ENCODE measurements around the gene CPS1. TPM values are rescaled to one million over a fixed set of nuclear protein-coding genes. Genes with fewer than 3 reads are reported as not detected.
A peak's percentile ranks its signal among the peaks of the same experiment; 100 is the strongest.

The CPS1 gene
- total and polyA plus RNA-seq, 2 experiments from 2014 or later = 5.5 to 11.0 TPM

DNA sequence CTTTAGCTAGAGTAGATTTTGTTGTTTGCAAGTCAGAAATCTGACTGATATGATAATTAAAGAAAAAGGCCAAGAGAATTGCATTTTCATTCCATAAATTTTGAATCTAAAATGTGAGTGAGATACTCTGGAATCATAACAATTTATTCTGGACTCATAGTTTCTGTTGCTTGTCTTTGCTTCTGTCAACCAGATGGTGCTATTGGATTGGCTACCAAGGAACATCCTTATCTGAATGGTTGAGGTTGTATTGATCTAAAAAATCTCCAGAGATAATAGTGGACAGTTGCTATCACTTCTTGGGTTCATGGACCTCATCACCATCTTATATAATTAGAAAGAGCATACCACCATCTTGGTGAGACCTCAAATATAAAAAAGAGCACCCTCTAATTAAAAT, 34.0 kb upstream of the CPS1 start:
- H3K4me3 Mint-ChIP-seq = no peak overlapping the region
- ATAC-seq = no peak
- no peak overlapping the region for H3K4me2 ChIP-seq
- H3F3A ChIP-seq (replicated peaks; ENCODE audit: low read depth) = no peaks in the 10 kb centered on the region
- 0 out of 2 replicates have a peak, but pooled peaks cover 3% of the 10 kb centered on the region for H3K4me1 ChIP-seq (ENCODE audit: insufficient read depth)
- peaks cover 3% of the 10 kb centered on the region for H3K27me3 Mint-ChIP-seq (ENCODE audit: insufficient read depth, low read depth, poor library complexity)
- H3K36me3 Mint-ChIP-seq (ENCODE audit: low read depth) = no peaks in the 10 kb centered on the region
- no peaks in the 10 kb centered on the region for H3K9me3 Mint-ChIP-seq
- H3K27me3 ChIP-seq (ENCODE audit: insufficient read depth) = no peaks in the 10 kb centered on the region
- DNase-seq (ENCODE audit: low spot score) = no peak
- peaks cover 8% of the 10 kb centered on the region; the same call in 2 of the 3 replicates for H3K4me1 Mint-ChIP-seq
- H4K20me1 ChIP-seq (replicated peaks; ENCODE audit: insufficient read depth) = no peaks in the 10 kb centered on the region
- H3K4me3 ChIP-seq = no peak overlapping the region
- H2AFZ ChIP-seq = no peak overlapping the region
- no peaks in the 10 kb centered on the region for H3K79me2 ChIP-seq (replicated peaks; ENCODE audit: insufficient read depth)
- no peaks in the 10 kb centered on the region for H3K9me2 ChIP-seq (ENCODE audit: insufficient read depth)
- TF ChIP-seq, protein P1, sequence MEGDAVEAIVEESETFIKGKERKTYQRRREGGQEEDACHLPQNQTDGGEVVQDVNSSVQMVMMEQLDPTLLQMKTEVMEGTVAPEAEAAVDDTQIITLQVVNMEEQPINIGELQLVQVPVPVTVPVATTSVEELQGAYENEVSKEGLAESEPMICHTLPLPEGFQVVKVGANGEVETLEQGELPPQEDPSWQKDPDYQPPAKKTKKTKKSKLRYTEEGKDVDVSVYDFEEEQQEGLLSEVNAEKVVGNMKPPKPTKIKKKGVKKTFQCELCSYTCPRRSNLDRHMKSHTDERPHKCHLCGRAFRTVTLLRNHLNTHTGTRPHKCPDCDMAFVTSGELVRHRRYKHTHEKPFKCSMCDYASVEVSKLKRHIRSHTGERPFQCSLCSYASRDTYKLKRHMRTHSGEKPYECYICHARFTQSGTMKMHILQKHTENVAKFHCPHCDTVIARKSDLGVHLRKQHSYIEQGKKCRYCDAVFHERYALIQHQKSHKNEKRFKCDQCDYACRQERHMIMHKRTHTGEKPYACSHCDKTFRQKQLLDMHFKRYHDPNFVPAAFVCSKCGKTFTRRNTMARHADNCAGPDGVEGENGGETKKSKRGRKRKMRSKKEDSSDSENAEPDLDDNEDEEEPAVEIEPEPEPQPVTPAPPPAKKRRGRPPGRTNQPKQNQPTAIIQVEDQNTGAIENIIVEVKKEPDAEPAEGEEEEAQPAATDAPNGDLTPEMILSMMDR (conservative IDR thresholded peaks at IDR 0.05; ENCODE audit: low read depth in 2 of 2) = peak; percentile 15 to 45; a peak in 1 of 4 replicates
- TF ChIP-seq EZH2phosphoT487 (IDR thresholded peaks at IDR 0.05; ENCODE audit: unreplicated experiment) = no peak
- no peak overlapping the region for H3K27ac ChIP-seq (ENCODE audit: low read depth)
- no peak overlapping the region for H3K27ac Mint-ChIP-seq
- no peaks in the 10 kb centered on the region for H3K36me3 ChIP-seq (ENCODE audit: insufficient read depth)

DNA sequence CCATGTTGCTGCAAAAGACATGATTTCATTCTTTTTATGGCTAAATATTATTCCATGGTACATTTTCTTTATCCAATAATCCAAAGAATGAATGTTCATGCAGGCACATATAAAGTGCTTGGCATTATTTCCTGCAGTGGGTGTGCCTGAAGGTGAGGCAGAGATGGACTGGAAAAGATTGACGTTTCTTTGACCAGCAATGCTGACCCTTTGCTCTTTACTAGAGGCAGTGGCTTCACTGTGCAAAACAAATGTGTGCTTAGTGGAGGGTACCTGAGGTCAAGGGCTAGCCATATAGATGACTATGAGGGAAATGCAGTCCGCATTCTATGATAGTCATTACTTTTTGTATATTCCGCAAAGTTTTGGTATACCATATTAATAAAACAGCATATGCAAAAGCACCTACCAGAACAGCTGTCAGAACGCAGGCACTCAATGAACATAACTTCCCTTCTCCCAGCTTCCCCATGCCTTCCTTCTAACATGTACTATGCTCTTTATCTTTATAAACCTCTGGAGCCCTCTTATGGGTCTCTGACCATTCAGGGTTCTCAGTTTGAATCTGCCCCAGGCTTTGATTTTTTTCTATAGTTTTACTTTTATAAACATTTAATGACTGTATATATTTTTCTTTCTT, 32.6 kb upstream of the CPS1 start:
- no peaks in the 10 kb centered on the region for H4K20me1 ChIP-seq (replicated peaks; ENCODE audit: insufficient read depth)
- H2AFZ ChIP-seq = no peak overlapping the region
- H3K36me3 ChIP-seq (ENCODE audit: insufficient read depth) = no peaks in the 10 kb centered on the region
- H3K27ac ChIP-seq (ENCODE audit: low read depth) = no peak overlapping the region
- H3F3A ChIP-seq (replicated peaks; ENCODE audit: low read depth) = no peaks in the 10 kb centered on the region
- H3K4me2 ChIP-seq = no peak overlapping the region
- Mint-ChIP-seq H3K4me3 (no peak overlapping the region), H3K36me3 (ENCODE audit: low read depth) (no peaks in the 10 kb centered on the region), H3K4me1 (peaks cover 14% of the 10 kb centered on the region), H3K27ac (no peak overlapping the region), H3K9me3 (no peaks in the 10 kb centered on the region), H3K27me3 (ENCODE audit: insufficient read depth, low read depth, poor library complexity) (peaks cover 4% of the 10 kb centered on the region)
- TF ChIP-seq ZNF114 (CRISPR knock-in tag; IDR thresholded peaks at IDR 0.05) (no peak), EZH2 (IDR thresholded peaks at IDR 0.05; ENCODE audit: low read depth, unreplicated experiment) (no peak)
- TF ChIP-seq, protein P2, sequence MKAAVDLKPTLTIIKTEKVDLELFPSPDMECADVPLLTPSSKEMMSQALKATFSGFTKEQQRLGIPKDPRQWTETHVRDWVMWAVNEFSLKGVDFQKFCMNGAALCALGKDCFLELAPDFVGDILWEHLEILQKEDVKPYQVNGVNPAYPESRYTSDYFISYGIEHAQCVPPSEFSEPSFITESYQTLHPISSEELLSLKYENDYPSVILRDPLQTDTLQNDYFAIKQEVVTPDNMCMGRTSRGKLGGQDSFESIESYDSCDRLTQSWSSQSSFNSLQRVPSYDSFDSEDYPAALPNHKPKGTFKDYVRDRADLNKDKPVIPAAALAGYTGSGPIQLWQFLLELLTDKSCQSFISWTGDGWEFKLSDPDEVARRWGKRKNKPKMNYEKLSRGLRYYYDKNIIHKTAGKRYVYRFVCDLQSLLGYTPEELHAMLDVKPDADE (IDR thresholded peaks at IDR 0.05) = no peak
- TF ChIP-seq, protein P1 (conservative IDR thresholded peaks at IDR 0.05; ENCODE audit: low read depth in 2 of 2) = no peak
- TF ChIP-seq, protein P3, sequence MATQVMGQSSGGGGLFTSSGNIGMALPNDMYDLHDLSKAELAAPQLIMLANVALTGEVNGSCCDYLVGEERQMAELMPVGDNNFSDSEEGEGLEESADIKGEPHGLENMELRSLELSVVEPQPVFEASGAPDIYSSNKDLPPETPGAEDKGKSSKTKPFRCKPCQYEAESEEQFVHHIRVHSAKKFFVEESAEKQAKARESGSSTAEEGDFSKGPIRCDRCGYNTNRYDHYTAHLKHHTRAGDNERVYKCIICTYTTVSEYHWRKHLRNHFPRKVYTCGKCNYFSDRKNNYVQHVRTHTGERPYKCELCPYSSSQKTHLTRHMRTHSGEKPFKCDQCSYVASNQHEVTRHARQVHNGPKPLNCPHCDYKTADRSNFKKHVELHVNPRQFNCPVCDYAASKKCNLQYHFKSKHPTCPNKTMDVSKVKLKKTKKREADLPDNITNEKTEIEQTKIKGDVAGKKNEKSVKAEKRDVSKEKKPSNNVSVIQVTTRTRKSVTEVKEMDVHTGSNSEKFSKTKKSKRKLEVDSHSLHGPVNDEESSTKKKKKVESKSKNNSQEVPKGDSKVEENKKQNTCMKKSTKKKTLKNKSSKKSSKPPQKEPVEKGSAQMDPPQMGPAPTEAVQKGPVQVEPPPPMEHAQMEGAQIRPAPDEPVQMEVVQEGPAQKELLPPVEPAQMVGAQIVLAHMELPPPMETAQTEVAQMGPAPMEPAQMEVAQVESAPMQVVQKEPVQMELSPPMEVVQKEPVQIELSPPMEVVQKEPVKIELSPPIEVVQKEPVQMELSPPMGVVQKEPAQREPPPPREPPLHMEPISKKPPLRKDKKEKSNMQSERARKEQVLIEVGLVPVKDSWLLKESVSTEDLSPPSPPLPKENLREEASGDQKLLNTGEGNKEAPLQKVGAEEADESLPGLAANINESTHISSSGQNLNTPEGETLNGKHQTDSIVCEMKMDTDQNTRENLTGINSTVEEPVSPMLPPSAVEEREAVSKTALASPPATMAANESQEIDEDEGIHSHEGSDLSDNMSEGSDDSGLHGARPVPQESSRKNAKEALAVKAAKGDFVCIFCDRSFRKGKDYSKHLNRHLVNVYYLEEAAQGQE (IDR thresholded peaks at IDR 0.05; ENCODE audit: unreplicated experiment) = no peak
- ATAC-seq = no peak
- H3K4me3 ChIP-seq = no peak overlapping the region
- no peaks in the 10 kb centered on the region for H3K27me3 ChIP-seq (ENCODE audit: insufficient read depth)
- no peaks in the 10 kb centered on the region for H3K79me2 ChIP-seq (replicated peaks; ENCODE audit: insufficient read depth)
- 0 out of 2 replicates have a peak, but pooled peaks cover 4% of the 10 kb centered on the region for H3K4me1 ChIP-seq (ENCODE audit: insufficient read depth)
- no peak for DNase-seq (ENCODE audit: low spot score)
- no peaks in the 10 kb centered on the region for H3K9me2 ChIP-seq (ENCODE audit: insufficient read depth)
